Ramos (cell line): ENCODE measurements around the gene INAVA.

Experiments
- in situ Hi-C: fragments of 300-500 bp; cut with MboI; formaldehyde crosslinking; loops from one replicate; pipeline ENCODE4 v1.14.3; 2022; ENCODE audit warnings: low sequenced_read_pairs; ENCODE audit not compliant: unreplicated experiment

INAVA gene, protein sequence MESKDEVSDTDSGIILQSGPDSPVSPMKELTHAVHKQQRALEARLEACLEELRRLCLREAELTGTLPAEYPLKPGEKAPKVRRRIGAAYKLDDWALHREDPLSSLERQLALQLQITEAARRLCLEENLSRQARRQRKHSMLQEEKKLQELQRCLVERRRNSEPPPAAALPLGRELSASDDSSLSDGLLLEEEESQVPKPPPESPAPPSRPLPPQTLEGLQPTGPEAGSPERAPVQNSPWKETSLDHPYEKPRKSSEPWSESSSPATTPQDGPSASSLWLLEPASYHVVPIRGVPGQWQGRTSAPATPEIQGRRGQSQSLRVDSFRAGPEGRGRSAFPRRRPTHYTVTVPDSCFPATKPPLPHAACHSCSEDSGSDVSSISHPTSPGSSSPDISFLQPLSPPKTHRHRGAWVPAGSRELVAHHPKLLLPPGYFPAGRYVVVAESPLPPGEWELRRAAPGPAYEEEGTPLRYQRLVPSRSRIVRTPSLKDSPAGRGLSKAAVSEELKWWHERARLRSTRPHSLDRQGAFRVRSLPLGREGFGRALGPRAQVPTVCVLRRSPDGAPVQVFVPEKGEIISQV

DNA sequence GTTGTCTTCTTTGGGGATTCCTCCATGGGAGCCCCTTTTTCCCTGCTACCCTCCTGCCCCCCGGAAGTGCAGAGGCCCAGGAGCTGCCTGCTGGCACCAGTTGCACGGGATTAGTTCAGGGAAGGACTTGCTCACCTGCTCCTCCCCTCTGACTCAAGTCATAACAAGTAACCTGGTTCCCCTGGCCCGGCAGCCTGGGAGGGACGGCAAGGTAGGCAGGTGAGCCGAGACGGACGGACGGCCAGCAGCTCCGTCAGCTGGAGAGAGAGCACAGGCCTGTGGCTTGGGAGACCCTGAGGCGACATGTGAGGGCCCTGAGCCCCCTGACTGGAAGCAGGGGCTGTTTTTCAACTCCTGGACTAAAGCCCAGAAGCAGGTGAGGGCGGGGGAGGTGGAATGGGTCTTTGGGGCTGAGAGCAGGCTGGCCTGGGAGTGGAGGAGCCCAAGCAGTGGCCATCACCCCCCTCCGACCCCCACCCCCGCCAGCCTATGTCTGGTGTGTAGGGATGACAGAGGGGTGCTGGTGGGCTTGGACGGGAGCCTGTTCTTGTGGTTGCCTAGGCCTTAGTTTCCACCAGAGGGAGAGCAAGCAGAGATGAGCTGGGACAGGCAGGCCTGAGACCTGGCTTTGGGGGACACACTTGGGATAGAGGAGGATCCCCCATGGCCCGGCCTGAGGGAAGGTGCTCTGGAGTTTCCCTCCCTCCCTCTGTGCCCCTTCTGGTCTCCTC is at the start of gene INAVA:
Gene INAVA, plus strand, starts transcription at position 189 of the 731 bp plus-strand sequence. CDS start 3,501 bp downstream, outside the sequence.
- in situ Hi-C loops, result no loop called here

DNA sequence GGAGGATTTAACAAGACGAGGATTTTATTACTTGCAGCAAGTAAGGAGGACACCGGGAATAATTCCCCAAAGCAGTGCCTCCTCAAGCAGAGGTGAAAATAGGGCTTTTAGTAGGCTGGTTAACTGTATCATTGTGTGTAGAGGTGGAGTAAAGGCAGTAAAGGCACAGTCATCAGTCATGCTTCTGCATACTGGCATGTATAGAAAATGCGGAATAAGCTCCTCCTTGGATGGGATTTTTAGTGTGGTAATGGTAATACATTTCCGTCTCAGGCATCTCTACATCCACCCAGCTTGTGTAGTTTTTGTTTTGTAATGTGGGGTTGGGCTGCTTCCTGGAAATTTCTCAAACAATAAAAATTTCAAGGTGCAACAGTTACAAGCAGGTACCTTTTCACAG is 49.3 kb upstream of the INAVA start:
- in situ Hi-C loops, result no loop called here

DNA sequence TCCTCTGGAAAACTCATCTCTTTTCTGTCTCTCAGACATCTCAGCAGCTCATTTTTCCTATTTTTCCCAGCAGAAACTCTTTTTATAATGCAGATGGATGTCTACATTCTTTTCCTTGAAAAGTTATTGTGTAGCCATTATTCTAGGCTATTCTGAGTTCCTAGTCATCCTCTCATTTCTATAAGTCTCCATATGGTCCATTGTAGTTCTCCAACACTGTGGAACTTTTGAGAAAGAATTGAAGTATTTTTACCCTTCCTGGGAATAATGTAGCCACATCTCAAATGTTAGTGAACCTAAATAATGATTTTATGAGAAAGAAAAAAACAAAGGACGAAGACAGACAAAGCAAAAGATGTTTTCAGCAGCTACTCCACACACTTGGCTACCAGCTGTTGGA is 48.3 kb upstream of the INAVA start:
- in situ Hi-C loops, result no loop called here

DNA sequence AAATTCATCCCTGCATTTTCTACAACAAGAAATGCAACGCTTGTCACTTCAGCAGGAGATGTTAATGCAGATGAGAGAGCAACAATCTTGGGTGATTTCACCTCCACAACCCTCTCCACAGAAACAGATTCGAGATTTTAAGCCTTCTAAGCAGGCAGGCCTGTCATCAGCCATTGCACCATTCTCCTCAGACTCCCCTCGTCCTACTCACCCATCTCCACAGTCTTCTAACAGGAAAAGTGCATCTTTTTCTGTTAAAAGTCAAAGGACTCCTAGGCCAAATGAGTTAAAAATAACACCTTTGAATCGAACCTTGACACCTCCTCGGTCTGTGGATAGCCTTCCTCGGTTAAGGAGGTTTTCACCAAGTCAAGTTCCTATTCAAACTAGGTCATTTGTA is 45.3 kb upstream of the INAVA start:
- in situ Hi-C loops, result no loop called here

DNA sequence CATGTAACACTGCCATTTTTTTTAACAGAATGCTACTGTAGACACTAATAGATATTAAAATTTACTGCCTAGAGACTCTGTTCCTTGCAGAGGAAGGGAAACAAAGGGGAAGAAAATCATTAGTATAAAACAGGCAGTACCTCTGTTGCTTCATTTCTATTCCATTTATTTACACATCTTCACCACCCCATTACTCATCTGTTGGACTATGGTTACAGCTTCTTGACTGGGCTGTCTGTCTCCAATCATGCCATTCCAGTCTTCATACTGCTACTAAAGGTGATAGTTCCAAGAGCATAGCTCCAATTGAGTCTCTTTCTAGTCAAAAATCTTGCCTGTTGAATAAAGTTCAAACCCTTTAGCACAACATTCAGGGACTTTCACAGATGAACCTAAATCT is 44.1 kb upstream of the INAVA start:
- in situ Hi-C loops, result no loop called here

DNA sequence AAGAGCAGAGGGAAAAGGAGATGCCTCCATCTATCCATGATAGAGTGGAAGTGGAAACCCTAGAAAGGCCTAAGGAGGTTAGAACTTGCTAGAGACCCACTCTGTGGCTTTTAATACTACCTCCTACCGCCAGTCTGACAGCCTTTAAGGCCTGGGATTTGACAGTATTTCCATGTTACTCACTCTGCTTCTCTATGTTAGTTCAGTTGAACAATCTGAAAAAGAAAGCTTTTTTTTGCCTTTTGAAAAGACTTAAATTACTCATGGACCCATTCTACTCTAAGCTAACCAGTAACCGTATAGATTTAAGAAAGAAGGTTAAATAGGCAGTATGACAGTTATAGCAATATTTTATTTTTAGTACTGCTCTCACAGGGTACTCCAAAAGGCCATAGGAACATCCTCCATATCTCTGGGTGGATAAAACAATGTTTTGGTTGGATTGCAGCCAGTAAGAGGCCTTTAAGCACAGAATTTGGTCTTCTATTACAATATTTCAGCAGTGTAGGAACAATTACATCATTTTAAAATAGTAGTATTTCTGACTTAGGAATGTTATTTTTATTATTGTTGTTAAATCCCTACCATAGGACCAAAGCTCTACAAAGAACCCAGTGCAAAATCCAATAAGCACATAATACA is 37.9 kb upstream of the INAVA start:
- in situ Hi-C loops, result no loop called here

DNA sequence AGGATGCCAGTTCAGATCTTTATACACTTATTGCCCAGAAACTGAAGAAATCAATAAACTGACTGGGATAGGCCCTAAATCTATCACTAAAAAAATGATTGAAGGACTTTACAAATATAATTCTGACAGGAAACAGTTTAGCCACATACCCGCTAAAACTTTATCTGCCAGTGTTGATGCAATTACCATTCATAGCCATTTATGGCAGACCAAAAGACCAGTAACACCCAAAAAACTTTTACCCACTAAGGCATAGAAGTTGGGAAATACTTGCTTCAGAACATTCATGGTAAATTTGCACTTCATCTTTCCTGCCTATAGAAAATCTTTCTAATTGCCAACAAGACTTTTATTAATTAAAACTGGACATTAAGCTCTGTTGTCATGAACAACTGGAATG is 36.9 kb upstream of the INAVA start:
- in situ Hi-C loops, result no loop called here

DNA sequence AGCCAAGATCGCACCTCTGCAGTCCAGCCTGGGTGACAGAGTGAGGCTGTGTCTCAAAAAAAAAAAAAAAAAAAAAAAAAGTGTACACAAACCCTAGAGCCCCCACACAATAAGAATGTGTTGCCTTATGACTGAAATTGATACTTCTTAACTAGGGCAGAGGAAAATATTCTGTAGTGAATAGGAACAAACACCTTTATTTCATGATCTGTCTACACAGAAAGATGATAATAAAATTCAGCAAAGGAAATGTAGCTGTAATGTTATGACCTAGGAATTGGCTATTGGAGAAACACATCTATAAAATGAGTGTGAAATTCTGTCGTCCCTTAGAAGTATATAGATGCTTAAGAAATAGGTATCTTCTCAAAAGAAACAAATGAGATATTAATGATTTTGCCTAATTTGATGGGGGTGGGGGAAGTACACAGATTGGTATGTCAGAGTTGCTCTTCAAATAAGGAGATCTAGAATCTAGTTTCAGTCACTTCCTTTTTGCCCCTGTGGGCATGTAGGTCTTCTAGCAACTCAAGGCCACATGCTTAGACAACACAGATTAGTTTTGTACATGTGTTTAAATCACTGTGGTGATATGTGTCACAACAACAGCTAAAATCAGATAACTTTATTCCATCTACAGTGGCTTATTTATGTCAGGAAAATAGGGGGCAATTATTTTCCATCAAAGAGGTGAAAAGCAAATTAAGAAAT is 32.6 kb upstream of the INAVA start:
- in situ Hi-C loops, result no loop called here

DNA sequence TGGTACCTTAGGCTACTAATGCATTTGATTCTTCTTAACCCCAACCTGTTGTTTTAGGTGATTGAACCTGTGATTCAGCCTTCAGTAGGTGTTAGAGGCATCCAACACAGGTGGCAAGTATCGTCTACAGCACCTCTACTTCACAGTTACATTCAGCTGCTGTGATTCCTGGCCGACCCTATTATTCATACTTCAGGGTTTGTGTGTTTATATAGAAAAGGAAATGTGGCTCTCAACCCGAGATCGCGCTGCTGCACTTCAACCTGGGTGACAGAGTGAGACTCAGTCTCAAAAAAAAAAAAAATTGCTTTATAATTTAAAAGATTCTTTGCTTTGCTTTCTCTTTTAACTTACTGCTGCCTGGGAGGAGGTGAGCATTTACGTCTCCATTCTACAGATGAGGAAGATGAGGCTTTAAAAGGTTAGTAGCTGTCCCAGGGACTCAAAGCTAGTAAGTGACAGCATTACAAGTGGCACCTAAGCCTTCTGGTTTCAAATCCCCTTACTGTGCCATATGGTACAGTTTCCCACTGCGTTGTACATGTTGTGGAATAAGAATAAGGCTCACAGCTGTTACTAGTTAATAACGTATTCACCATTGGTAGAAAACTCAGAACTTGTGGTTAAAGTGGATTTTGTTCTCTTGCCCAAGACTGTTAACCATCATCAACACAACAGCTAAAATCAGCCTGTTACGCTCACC is 31.8 kb upstream of the INAVA start:
- in situ Hi-C loops, result no loop called here

DNA sequence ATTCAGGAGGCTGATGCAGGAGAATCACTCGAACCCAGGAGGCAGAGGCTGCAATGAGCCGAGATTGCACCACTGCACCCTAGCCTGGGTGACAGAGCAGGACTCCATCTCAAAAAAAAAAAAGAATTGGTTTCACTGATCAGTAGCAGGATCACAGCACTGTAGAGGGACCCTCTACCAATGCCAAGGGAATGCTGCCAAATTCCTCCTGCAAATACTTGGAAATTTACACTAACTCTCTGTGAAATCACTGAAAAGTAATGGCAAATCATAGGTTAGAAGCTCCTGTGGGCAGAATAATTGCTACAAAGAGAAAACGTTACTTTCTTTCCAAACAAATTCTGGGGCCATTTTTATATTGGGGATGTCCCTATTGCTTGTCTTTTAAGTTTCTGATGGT is 28.6 kb upstream of the INAVA start:
- in situ Hi-C loops, result no loop called here

DNA sequence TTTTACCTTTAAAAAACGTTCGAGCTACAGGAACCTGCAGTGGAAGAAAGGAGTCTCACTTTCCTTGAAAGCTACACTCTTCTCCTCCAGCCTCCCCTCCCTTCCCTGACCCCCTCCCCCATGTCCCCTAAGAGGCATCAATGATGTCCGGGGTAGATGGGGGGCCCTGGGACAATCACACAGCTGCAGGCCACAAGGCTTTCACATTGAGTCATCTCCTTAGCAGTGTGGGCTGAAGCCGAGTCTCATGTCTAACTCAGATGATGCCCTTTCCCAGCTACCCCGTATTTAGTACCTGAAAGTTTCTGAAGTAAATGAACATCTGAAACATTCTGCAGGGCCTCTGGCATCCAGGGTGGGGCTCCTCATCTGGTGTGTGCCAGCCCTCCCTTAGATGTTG is 28.2 kb upstream of the INAVA start:
- in situ Hi-C loops, result no loop called here

DNA sequence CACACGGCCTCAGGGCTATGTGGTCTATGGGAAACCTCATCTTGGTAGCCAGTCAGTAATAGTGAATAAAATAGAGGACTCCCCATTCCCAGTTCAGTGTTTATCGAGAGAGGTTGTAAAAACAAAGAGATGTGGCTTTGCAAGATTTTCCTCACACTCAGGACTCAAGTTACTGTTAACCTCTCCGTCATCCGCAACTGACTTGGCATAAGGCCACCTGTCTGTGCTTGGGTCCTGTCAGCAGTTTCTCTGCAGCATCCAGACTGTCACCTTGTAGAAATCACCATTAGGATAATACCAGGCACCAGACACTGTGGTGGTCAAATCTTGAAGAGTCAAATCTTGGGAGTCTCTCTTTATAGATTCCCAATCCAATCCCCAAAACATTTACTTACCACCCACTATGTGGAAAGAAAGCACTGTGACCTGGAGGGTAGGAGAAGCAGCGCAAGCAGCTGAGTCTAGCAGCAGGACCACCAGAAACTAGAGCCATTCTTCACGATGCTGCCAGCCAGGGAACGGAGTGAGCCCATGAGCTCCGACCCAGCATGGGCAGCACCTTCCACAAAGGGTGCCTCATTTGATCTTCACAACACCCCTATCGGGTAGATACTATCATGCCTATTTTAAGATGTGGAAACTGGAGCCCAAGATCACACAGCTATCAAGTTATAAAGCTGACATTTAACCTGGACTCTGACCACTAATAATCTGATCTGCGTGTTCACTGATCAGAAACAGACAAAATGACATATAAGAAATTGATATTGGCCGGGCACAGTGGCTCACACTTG is 27.5 kb upstream of the INAVA start:
- in situ Hi-C loops, result no loop called here

DNA sequence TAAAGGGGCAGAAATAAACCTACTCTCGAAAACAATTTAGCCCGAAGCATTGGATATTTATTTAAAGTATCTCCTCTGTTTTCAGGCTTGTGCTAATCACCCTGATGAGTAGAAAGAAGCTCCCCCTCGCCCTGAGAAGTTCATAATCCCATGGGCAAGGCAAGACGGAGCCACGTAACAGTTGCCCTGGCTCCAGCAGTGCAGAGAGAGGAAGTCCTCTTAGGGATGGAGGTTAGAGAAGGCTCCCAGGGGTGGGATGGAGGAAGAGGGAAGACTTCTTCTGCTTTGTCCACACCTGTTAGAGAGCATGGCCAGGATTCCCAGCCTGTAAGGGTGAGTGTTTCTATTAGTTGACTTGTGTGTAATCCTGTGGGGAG is 25.3 kb upstream of the INAVA start:
- in situ Hi-C loops, result no loop called here

DNA sequence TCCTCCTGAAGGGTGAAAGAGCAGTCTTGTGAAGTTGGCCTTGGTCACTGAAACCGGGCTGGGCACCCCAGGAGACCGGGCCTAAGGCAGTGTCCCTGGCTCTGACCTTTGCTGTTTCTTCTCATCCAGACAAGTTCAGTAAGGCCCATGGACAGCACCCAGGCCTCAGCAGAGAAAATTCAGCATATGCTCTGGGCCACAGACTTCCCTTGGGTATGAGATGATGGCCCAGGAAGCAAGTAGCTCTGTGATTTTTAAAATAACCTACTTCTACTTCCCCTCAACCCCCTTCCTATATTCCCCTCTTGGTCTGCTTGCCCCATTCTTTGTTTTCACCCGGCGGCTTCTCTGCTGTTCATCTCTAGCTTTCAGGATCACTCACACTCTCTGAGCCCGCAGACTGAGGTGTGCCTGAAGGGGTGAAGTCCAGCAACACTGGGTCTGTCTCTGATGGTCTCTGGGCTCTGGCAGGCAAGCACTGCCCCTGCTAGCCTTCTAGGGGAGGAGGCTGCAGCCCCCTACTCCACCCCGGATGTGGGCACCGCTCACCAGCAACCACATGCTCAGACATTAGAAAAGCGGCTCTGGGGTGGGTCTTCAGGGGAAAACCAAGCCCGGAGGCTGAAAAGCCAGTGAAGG is 24.8 kb upstream of the INAVA start:
- in situ Hi-C loops, result no loop called here

DNA sequence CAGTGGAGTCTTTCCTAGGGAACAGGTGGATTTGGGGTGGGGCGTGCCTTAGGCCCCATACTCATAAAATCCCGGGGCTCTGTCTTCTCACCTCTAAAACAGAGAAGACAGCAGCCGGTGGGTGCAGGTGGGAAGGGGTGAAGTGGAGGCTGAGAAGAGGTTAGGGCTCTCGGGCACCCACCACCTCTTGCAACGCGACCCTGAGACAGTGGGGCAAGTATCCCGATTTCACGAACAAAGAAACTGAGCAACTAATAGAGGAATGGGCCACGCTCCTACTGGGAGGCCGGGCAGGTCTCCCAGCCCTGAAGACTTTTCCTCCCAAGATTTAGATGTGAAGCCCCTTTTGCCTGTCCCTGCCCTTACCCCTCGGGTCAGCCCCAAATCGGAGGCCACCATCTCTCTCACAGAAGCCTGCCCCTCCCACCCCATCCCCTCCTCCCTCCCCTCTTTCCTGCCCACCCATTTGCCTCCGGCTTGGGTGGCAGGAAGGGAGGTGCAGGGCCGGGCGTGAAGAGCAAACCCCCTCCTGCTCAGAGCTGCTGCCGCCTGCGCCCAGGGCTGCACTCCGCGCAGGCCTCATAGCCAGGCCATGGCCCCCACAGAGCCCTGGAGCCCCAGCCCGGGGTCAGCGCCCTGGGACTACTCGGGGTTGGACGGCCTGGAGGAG is 22.1 kb upstream of the INAVA start, which contains the start of gene GPR25:
Gene GPR25, plus strand, starts transcription at position 536 of the 670 bp plus-strand sequence. Its CDS starts 57 bp downstream, at position 593.
- in situ Hi-C loops, result no loop called here

DNA sequence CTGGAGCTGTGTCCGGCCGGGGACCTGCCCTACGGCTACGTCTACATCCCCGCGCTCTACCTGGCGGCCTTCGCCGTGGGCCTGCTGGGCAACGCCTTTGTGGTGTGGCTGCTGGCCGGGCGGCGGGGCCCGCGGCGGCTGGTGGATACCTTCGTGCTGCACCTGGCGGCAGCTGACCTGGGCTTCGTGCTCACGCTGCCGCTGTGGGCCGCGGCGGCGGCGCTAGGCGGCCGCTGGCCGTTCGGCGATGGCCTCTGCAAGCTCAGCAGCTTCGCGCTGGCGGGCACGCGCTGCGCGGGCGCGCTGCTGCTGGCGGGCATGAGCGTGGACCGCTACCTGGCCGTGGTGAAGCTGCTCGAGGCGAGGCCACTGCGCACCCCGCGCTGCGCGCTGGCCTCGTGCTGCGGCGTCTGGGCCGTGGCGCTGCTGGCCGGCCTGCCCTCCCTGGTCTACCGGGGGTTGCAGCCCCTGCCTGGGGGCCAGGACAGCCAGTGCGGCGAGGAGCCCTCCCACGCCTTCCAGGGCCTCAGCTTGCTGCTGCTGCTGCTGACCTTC is 21.5 kb upstream of the INAVA start:
- in situ Hi-C loops, result no loop called here

DNA sequence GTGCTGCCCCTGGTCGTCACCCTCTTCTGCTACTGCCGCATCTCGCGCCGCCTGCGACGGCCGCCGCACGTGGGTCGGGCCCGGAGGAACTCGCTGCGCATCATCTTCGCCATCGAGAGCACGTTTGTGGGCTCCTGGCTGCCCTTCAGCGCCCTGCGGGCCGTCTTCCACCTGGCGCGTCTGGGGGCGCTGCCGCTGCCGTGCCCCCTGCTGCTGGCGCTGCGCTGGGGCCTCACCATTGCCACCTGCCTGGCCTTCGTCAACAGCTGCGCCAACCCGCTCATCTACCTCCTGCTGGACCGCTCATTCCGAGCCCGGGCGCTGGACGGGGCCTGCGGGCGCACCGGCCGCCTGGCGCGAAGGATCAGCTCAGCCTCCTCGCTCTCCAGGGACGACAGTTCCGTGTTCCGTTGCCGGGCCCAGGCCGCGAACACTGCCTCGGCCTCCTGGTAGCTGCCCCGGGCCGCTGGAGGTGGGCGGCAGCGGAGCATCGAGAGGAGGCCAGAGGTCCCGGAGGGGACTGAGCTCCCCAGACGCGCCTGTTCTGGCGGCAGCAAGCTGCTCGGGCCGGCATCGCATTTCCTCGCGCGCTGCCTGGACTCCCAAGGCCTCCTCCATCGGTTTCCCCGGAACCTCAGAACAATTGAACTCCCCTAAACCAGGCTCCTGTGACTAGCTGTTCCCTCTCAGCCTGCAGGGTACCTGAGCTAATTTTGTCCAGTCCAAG is 20.9 kb upstream of the INAVA start:
- in situ Hi-C loops, result no loop called here
